GM12891 (cell line): Measurements from ENCODE around the gene RYR2.
A peak's percentile ranks its signal among the peaks of the same experiment; 100 is the strongest.
"Not testable (repeated sequence)": the region's sequence is repeated elsewhere in the genome, so short reads cannot be mapped to it uniquely, and the experiment has no call there.

Experiments
- DNase-seq: peaks from one replicate; pipeline ENCODE4 v3.0.0; 2011; ENCODE audit warnings: low spot score; ENCODE audit not compliant: insufficient read length
- FAIRE-seq: peaks from 2 replicates; lab custom pipeline; 2011; peaks lifted over from hg19 to GRCh38; lab: Jason Lieb, UNC
- PAX5 ChIP-seq: IDR thresholded peaks from 2 replicates; pipeline ENCODE4 v1.6.1; 2011; ENCODE audit warnings: low read length, moderate library complexity, mild to moderate bottlenecking; ENCODE audit not compliant: insufficient read depth, severe bottlenecking
- POLR2A ChIP-seq: IDR thresholded peaks from 2 replicates; pipeline ENCODE4 v1.6.1; 2011; ENCODE audit warnings: low read depth, low read length, control low read depth
- POLR2AphosphoS5 ChIP-seq: IDR thresholded peaks from 2 replicates; pipeline ENCODE4 v1.6.1; 2011; ENCODE audit warnings: low read depth, low read length, control low read depth
- POU2F2 ChIP-seq: IDR thresholded peaks from 2 replicates; pipeline ENCODE4 v1.6.1; 2011; ENCODE audit warnings: low read depth, mild to moderate bottlenecking, control low read depth, low read length, moderate library complexity
- SPI1 ChIP-seq: IDR thresholded peaks from 2 replicates; pipeline ENCODE4 v1.6.1; 2011; ENCODE audit warnings: low read depth, low read length, control low read depth
- TAF1 ChIP-seq: IDR thresholded peaks from 2 replicates; pipeline ENCODE4 v1.6.1; 2011; ENCODE audit warnings: low read depth, low read length, control low read depth

The RYR2 gene

GRCh38 chr1:237562242-237562823, 520.3 kb downstream of the RYR2 start:
- FAIRE-seq (no peak), DNase-seq (peak; percentile 14)
- TF ChIP-seq POU2F2 (no peak), PAX5 (no peak), POLR2A (no peak)

- TF ChIP-seq POU2F2 = no peak
- TF ChIP-seq POLR2AphosphoS5 = no peak
- no peak for TF ChIP-seq TAF1
- TF ChIP-seq PAX5 = no peak
- no peak for FAIRE-seq
- DNase-seq = no peak
Observed at GRCh38 chr1:237565236-237565635, 523.3 kb downstream of the RYR2 start.

- FAIRE-seq (no peak), DNase-seq (no peak)
- TF ChIP-seq PAX5 (no peak), TAF1 (no peak), POLR2A (no peak), SPI1 (no peak), POU2F2 (no peak), POLR2AphosphoS5 (no peak)
Observed at GRCh38 chr1:237566581-237566980, 524.6 kb downstream of the RYR2 start.

GRCh38 chr1:237568955-237569354, 527.0 kb downstream of the RYR2 start:
- DNase-seq (no peak), FAIRE-seq (no peak)
- TF ChIP-seq TAF1 (no peak), POLR2AphosphoS5 (no peak), POLR2A (no peak), PAX5 (no peak), POU2F2 (no peak), SPI1 (no peak)

GRCh38 chr1:237570530-237570929, 528.5 kb downstream of the RYR2 start:
- no peak for FAIRE-seq
- DNase-seq = no peak
- no peak for TF ChIP-seq POLR2AphosphoS5
- TF ChIP-seq SPI1 = no peak
- TF ChIP-seq POU2F2 = no peak
- no peak for TF ChIP-seq POLR2A
- no peak for TF ChIP-seq PAX5
- no peak for TF ChIP-seq TAF1

- DNase-seq = no peak
- no peak for FAIRE-seq
- TF ChIP-seq POLR2A = no peak
- no peak for TF ChIP-seq PAX5
- no peak for TF ChIP-seq SPI1
- no peak for TF ChIP-seq TAF1
- TF ChIP-seq POU2F2 = no peak
- TF ChIP-seq POLR2AphosphoS5 = no peak
Observed at GRCh38 chr1:237574536-237574935, 532.6 kb downstream of the RYR2 start.

GRCh38 chr1:237578540-237578939, 536.6 kb downstream of the RYR2 start:
- TF ChIP-seq SPI1 (no peak), POLR2AphosphoS5 (no peak), PAX5 (no peak), POLR2A (no peak), TAF1 (no peak), POU2F2 (no peak)
- FAIRE-seq (no peak), DNase-seq (no peak)

GRCh38 chr1:237580726-237581125, 538.7 kb downstream of the RYR2 start:
- no peak for TF ChIP-seq POU2F2
- DNase-seq (no peak), FAIRE-seq (no peak)

- no peak for DNase-seq
- FAIRE-seq = no peak
- TF ChIP-seq POU2F2 (no peak), POLR2A (no peak), SPI1 (no peak), PAX5 (no peak), POLR2AphosphoS5 (no peak), TAF1 (no peak)
Observed at GRCh38 chr1:237583270-237583669, 541.3 kb downstream of the RYR2 start.

GRCh38 chr1:237583756-237584155, 541.8 kb downstream of the RYR2 start:
- FAIRE-seq (no peak), DNase-seq (no peak)
- TF ChIP-seq POLR2AphosphoS5 (no peak), PAX5 (no peak), POU2F2 (no peak), POLR2A (no peak), TAF1 (no peak), SPI1 (no peak)

GRCh38 chr1:237590386-237590785, 548.4 kb downstream of the RYR2 start:
- FAIRE-seq = no peak
- DNase-seq = no peak
- no peak for TF ChIP-seq POLR2AphosphoS5
- no peak for TF ChIP-seq PAX5
- no peak for TF ChIP-seq POU2F2
- no peak for TF ChIP-seq SPI1
- no peak for TF ChIP-seq TAF1
- TF ChIP-seq POLR2A = no peak

GRCh38 chr1:237591353-237591752, 549.4 kb downstream of the RYR2 start:
- TF ChIP-seq SPI1 (no peak), PAX5 (no peak)
- FAIRE-seq (no peak), DNase-seq (no peak)

- DNase-seq = not testable (repeated sequence)
Observed at GRCh38 chr1:237603036-237603568, 561.1 kb downstream of the RYR2 start.

More at GRCh38 chr1:237603036-237603568, 561.1 kb downstream of the RYR2 start:
- FAIRE-seq = not testable (repeated sequence)
